ENCODE results near the gene WWOX.

WWOX gene

DNA sequence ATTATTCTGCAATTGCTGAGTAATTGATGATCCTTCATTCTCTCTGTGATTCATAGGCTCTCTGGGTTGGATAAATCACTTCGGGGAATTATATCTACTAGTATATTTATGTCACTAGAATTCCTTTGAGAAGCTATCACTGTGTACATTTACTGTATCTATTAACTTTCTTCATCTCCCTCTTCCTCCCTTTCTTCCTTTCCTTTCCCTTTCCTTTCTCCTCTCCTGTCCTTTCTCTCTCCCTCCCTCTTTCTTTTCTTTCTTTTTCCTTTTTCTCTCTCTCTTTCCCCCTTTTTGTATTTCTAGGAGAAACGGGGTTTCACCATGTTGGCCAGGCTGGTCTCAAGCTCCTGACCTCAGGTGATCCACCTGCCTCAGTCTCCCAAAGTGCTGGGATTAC is 711.8 kb downstream of the WWOX start:
- H3K27ac ChIP-seq, result no peak overlapping the region
- no peak overlapping the region for H3K4me3 ChIP-seq
- TF ChIP-seq, protein P1, sequence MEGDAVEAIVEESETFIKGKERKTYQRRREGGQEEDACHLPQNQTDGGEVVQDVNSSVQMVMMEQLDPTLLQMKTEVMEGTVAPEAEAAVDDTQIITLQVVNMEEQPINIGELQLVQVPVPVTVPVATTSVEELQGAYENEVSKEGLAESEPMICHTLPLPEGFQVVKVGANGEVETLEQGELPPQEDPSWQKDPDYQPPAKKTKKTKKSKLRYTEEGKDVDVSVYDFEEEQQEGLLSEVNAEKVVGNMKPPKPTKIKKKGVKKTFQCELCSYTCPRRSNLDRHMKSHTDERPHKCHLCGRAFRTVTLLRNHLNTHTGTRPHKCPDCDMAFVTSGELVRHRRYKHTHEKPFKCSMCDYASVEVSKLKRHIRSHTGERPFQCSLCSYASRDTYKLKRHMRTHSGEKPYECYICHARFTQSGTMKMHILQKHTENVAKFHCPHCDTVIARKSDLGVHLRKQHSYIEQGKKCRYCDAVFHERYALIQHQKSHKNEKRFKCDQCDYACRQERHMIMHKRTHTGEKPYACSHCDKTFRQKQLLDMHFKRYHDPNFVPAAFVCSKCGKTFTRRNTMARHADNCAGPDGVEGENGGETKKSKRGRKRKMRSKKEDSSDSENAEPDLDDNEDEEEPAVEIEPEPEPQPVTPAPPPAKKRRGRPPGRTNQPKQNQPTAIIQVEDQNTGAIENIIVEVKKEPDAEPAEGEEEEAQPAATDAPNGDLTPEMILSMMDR (IDR thresholded peaks at IDR 0.05), result no peak
- no peak for DNase-seq (ENCODE audit: low spot score)

DNA sequence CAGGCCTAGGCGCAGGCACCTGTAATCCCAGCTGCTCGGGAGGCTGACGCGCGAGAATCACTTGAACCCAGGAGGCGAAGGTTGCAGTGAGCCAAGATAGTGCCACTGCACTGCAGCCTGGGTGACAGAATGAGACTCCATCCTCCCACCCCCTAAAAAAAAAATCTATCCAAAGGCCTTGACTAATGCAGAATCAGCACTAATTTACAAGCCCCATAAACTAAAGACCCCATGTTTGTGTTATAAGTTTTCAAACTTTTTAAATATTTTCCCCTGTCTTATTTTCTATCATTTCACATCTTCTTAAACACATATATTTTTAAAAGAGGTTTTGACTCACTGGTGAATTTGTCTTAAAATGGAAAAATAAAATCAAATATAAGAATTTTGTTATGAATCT is 713.1 kb downstream of the WWOX start:
- no peak for DNase-seq (ENCODE audit: low spot score)
- Histone ChIP-seq H3K27ac (no peak overlapping the region), H3K4me3 (no peak overlapping the region)
- TF ChIP-seq, protein P1 (IDR thresholded peaks at IDR 0.05), result no peak

DNA sequence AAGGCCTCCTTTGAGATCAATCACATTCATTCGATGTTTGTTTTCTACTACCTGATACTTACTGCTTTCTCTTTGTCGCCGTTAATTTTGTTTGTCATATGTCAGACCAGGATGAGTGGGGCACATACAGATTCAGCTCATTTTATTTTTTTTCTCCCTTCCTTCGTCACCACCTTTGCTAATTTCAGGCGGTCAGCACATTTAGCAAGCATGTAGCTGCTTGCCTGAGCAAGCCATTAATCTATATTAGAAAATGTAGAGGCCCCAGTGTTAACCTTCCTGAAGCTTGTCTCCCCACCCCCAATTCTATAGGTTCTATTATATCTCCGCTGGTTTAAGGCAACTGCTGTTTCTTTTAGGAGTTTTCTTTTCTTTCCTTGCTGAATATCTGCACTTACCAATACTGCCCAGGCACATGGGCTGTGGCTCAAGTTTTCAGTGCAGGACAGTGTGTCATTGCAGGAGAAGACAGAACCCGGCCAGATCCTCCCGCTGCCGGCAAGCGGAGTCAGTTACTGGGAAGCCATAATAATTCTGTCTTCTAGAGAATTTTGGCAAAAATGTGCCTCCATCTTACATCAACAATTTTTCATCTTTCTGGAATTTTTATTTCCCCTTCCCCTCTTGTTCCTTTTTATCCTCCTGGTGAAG is 714.3 kb downstream of the WWOX start:
- Histone ChIP-seq H3K4me3 (no peak overlapping the region), H3K27ac (no peak overlapping the region)
- TF ChIP-seq, protein P1 (IDR thresholded peaks at IDR 0.05), result no peak
- DNase-seq (ENCODE audit: low spot score), result no peak

DNA sequence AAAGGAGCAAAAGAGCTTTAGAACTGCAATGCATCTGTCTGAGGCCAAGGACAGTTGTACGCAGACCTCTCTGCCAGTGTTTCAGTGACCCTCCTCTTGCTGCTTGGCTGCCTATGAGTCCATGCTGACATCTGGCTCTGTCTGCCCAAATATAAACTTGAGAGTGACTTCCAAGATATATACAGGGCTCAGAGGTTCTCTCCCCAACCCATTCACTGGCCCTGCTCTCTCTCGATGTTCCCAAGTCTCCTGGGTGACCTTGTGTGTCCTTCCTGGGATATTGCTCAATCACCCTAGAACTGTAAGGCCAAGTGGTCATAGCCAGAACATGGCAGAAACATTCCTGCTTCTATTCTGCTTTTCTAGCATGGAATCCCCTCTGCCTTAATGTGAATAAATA is 716.3 kb downstream of the WWOX start:
- H3K27ac ChIP-seq, result peak overlapping the region; percentile 2 to 83
- DNase-seq (ENCODE audit: low spot score), result no peak
- H3K4me3 ChIP-seq, result no peak overlapping the region

DNA sequence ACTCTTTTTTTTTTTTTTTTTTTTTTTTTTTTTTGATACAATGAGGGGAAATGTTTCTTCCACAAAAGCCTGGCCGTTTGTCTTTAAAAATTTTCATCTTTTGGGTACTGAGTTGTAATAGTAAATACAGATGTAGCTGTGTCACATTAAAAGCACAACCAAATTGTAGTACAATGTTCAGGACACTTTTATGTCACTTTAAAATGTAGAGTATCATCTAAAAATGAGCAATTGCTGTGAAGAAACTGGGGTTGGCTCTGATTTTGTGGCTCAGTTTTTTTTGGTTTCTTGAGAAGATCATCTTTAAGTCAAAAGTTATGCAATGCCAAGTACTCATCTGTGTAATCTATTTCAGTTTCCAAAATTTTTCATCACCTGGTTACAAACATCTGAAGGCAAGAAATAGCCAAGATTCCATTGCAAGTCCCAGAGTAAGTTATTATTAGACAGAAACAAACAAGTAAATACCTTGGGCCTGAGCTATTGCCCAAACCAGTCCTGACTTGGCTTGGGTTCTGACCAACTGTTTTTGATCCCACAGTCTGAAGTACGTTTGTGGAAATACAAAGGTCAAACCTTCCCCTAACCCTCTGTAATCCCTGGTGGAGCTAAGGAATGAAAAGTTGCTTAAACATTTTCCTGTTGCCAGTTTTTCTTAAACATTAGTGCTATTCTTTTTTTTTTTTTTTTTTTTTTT is 717.2 kb downstream of the WWOX start:
- Histone ChIP-seq H3K27ac (peak overlapping the region; percentile 16 to 27), H3K4me3 (no peak overlapping the region)

More for the DNA sequence above, 716.3 kb downstream of the WWOX start:
- TF ChIP-seq, protein P1 (IDR thresholded peaks at IDR 0.05), result no peak

DNA sequence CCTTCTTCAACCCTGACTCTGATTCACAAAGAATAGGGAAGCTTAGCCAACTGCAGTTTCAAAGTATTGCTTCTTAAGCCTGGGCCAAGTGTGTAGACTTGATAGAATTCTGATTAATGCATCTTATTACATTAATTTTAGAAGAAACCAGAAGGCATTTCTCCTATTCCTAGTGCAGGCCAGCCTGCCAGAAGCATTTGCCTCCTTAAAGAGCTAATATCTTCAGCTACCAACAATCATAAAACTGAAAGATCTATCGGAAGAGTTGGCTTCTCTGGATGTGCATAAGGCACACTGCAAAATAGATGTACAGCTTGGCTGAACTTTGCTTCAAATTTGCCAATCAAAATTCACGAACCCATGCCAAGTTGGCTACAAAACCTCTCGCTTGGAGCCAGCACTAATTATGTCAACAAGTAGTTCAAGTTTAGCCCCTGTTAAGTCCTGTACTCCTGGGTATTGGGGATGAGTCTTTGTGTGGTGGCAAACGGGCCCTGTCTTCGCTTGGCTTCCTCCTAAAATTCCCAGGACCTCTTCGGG is 717.8 kb downstream of the WWOX start:
- Histone ChIP-seq H3K27ac (peak overlapping the region; percentile 16 to 74), H3K4me3 (peak overlapping the region; percentile 33)
- DNase-seq (ENCODE audit: low spot score), result no peak
- TF ChIP-seq, protein P1 (IDR thresholded peaks at IDR 0.05), result no peak

More for the DNA sequence above, 717.2 kb downstream of the WWOX start:
- TF ChIP-seq, protein P1 (IDR thresholded peaks at IDR 0.05), result no peak
- DNase-seq (ENCODE audit: low spot score), result no peak

All from coronary artery (tissue), 2 donors.